DOHH2 (cell line): ENCODE measurements around the gene POLR2J.

Experiments
- H3F3A ChIP-seq: fragments of 200-600 bp; sonication (generic), shearing (Covaris generic); 2 replicates; pipeline ENCODE4 v1.6.0; 2016; ENCODE audit warnings: antibody characterized with exemption, mild to moderate bottlenecking; ENCODE audit not compliant: control insufficient read depth, insufficient read depth
- H3K27ac ChIP-seq: fragments of 200-600 bp; sonication (generic); 2 replicates; pipeline ENCODE4 v1.5.1; 2014; ENCODE audit warnings: low read depth, mild to moderate bottlenecking, low read length, moderate library complexity
- H3K27me3 ChIP-seq: fragments of 200-600 bp; sonication (generic); 2 replicates; pipeline ENCODE4 v1.6.1; 2014; ENCODE audit warnings: mild to moderate bottlenecking, low read length, mixed read lengths; ENCODE audit not compliant: control insufficient read depth
- H3K36me3 ChIP-seq: fragments of 200-600 bp; sonication (generic); 2 replicates; pipeline ENCODE4 v1.6.1; 2014; ENCODE audit warnings: mild to moderate bottlenecking, low read length, moderate library complexity, mixed read lengths; ENCODE audit not compliant: control insufficient read depth
- H3K4me1 ChIP-seq: fragments of 200-600 bp; sonication (generic); 2 replicates; pipeline ENCODE4 v1.6.1; 2014; ENCODE audit warnings: mild to moderate bottlenecking, low read length, mixed read lengths; ENCODE audit not compliant: control insufficient read depth
- H3K4me2 ChIP-seq: fragments of 200-600 bp; sonication (generic); 2 replicates; pipeline ENCODE4 v1.6.0; 2014; ENCODE audit warnings: mild to moderate bottlenecking, low read length, moderate library complexity
- H3K4me3 ChIP-seq: fragments of 200-600 bp; sonication (generic); 2 replicates; pipeline ENCODE4 v1.5.1; 2014; ENCODE audit warnings: mild to moderate bottlenecking, low read length, mixed read lengths
- H3K79me2 ChIP-seq: fragments of 200-600 bp; sonication (generic); 2 replicates; pipeline ENCODE4 v1.6.1; 2014; ENCODE audit warnings: mild to moderate bottlenecking, low read length, mixed read lengths; ENCODE audit not compliant: control insufficient read depth
- H3K9me2 ChIP-seq: fragments of 200-600 bp; sonication (generic); replicated peaks from 2 replicates; pipeline ENCODE4 v1.6.1; 2014; ENCODE audit warnings: mild to moderate bottlenecking, low read length, mixed read lengths; ENCODE audit not compliant: control insufficient read depth
- H3K9me3 ChIP-seq: fragments of 200-600 bp; sonication (generic); 2 replicates; pipeline ENCODE4 v1.6.1; 2014; ENCODE audit warnings: antibody characterized with exemption, low read length, mixed read lengths; ENCODE audit not compliant: control insufficient read depth, insufficient read depth
- H4K20me1 ChIP-seq: fragments of 200-600 bp; sonication (generic); 2 replicates; pipeline ENCODE4 v1.6.0; 2014; ENCODE audit warnings: low read depth, mild to moderate bottlenecking, antibody characterized with exemption, low read length, moderate library complexity; ENCODE audit not compliant: control insufficient read depth, insufficient read depth
- CTCF ChIP-seq: fragments of 200-600 bp; sonication (generic); IDR thresholded peaks from one replicate; pipeline ENCODE4 v1.5.1; 2014; ENCODE audit warnings: antibody characterized with exemption, mild to moderate bottlenecking, low read depth, low read length; ENCODE audit not compliant: poor library complexity, severe bottlenecking
- EZH2phosphoT487 ChIP-seq: fragments of 200-600 bp; sonication (generic); IDR thresholded peaks from 2 replicates; pipeline ENCODE4 v1.6.1; 2017; ENCODE audit warnings: borderline replicate concordance, mild to moderate bottlenecking, antibody characterized with exemption, low read length, moderate library complexity, mixed read lengths

The POLR2J gene

GRCh38 chr7:102451371-102452054, 27.2 kb downstream of the POLR2J start:
- no peak overlapping the region for H3K4me2 ChIP-seq
- no peak for TF ChIP-seq EZH2phosphoT487
- H3K4me3 ChIP-seq: no peak overlapping the region
- peaks cover 31% of the 10 kb centered on the region for H3K36me3 ChIP-seq
- no peak overlapping the region for H3K27ac ChIP-seq
- peaks cover 23% of the 10 kb centered on the region for H3F3A ChIP-seq
- no peaks in the 10 kb centered on the region for H3K9me3 ChIP-seq
- no peaks in the 10 kb centered on the region for H3K9me2 ChIP-seq
- H3K27me3 ChIP-seq: no peaks in the 10 kb centered on the region
- peaks cover 10% of the 10 kb centered on the region; the same call in 1 of the 2 replicates for H4K20me1 ChIP-seq
- H3K4me1 ChIP-seq: peaks cover 24% of the 10 kb centered on the region
- peaks cover 17% of the 10 kb centered on the region for H3K79me2 ChIP-seq

GRCh38 chr7:102450242-102450641, 28.5 kb downstream of the POLR2J start:
- Histone ChIP-seq H3K4me3 (no peak overlapping the region), H3K27ac (no peak overlapping the region; the same call in 1 of the 2 replicates), H3F3A (peaks cover 28% of the 10 kb centered on the region), H3K79me2 (peaks cover 30% of the 10 kb centered on the region), H3K4me2 (no peak overlapping the region), H3K9me3 (no peaks in the 10 kb centered on the region), H3K9me2 (no peaks in the 10 kb centered on the region), H4K20me1 (peaks cover 6% of the 10 kb centered on the region; the same call in 1 of the 2 replicates), H3K36me3 (peaks cover 37% of the 10 kb centered on the region), H3K27me3 (no peaks in the 10 kb centered on the region), H3K4me1 (peaks cover 37% of the 10 kb centered on the region)
- TF ChIP-seq EZH2phosphoT487: no peak
- peak; percentile 83 for TF ChIP-seq CTCF

GRCh38 chr7:102449136-102449535, 29.6 kb downstream of the POLR2J start:
- H3K4me3 ChIP-seq: no peak overlapping the region
- peaks cover 46% of the 10 kb centered on the region for H3K36me3 ChIP-seq
- H3K4me1 ChIP-seq: peaks cover 48% of the 10 kb centered on the region
- peaks cover 6% of the 10 kb centered on the region; the same call in 1 of the 2 replicates for H4K20me1 ChIP-seq
- no peak overlapping the region for H3K27ac ChIP-seq
- peaks cover 36% of the 10 kb centered on the region for H3K79me2 ChIP-seq
- H3K9me3 ChIP-seq: no peaks in the 10 kb centered on the region
- no peak for TF ChIP-seq EZH2phosphoT487
- TF ChIP-seq CTCF: no peak
- no peak overlapping the region for H3K4me2 ChIP-seq
- no peaks in the 10 kb centered on the region for H3K9me2 ChIP-seq
- peaks cover 30% of the 10 kb centered on the region for H3F3A ChIP-seq
- no peaks in the 10 kb centered on the region for H3K27me3 ChIP-seq

GRCh38 chr7:102447311-102447710, 31.4 kb downstream of the POLR2J start:
- Histone ChIP-seq H3F3A (peaks cover 43% of the 10 kb centered on the region), H3K4me1 (peaks cover 66% of the 10 kb centered on the region), H3K4me2 (no peak overlapping the region), H3K27ac (no peak overlapping the region), H3K4me3 (no peak overlapping the region), H3K9me3 (no peaks in the 10 kb centered on the region), H3K27me3 (no peaks in the 10 kb centered on the region), H4K20me1 (peaks cover 6% of the 10 kb centered on the region; the same call in 1 of the 2 replicates), H3K36me3 (peaks cover 60% of the 10 kb centered on the region), H3K79me2 (peaks cover 45% of the 10 kb centered on the region), H3K9me2 (no peaks in the 10 kb centered on the region)
- TF ChIP-seq CTCF (no peak), EZH2phosphoT487 (no peak)
